ENCODE measurements around the gene SRRM5.
A peak's percentile ranks its signal among the peaks of the same experiment; 100 is the strongest.
"Not testable (repeated sequence)": the region's sequence is repeated elsewhere in the genome, so short reads cannot be mapped to it uniquely, and the experiment has no call there.

Gene SRRM5

DNA sequence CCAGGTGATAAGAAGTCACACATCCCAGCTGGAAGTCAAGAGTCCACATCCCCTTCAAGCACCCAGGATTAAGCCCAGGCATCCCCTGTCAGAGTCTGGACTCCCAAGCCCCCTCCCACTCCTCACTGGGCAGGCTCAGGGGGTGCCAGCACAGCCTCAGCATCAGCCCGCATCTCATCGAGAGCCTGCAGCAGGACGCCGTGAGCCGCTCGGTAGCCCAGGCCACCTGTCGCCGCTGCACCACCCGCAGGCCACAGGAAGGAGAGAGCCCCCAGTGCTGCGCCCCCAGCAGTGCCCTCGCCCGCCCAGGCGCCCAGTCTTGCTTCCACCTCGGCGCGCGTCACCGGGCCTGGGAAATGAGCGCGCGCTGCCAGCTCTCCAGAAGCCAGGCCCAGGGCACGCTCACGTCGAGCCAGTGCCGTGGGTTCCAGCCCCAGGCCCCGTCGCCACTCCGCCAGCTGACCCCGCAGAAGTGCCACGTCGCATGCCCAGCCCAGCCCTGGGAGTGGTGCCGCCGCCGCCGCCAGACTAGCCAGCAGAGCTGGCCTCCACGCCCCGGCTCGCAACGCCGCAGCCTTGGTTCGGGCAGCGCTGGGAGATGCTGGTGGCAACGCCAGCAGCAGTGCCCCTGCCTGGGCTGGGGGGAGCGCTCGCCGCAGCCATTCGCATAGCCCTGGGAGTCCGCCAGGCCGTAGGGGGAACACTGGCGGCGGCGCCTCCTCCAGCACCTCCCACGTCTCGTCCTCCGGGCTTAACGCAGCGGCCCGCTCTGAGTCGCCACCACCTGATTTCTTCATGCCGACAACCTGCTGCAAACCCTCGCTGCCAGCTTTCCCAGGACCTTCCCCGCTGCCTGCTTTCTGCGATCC, 19.8 kb upstream of the SRRM5 start:
- no peak for DNase-seq

- DNase-seq = no peak
Observed at GRCh38 chr19:43592800-43593350, 19.0 kb upstream of the SRRM5 start.

DNA sequence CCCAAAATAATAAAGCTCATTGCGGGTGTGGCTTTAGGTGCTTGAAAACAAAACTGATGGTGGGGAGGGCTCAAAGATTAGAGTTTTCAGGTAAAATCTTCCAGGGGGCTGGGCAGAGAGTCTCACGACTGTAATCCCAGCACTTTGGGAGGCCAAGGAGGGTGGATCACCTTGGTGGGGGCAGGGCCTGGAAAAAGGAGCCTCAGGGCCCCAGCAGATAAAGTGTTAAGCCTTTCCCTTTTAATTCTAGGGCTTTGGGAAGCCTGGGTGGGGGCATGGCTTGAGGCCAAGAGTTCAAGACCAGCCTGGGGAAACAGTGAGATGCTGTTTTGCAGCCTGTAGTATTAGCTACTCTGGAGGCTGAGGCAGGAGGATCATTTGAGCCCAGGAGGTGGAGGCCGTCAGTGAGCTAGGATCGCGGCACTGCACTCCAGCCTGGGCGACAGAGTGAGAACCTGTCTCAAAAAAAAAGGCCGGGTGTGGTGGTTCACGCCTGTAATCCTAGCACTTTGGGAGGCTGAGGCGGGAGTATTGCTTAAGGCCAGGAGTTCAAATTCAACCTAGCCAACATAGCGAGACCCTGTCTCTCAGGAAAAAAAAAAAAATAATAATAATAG, 17.7 kb upstream of the SRRM5 start:
- no peak for DNase-seq

GRCh38 chr19:43594710-43595604, 16.9 kb upstream of the SRRM5 start:
- peak; percentile 70 for DNase-seq

- DNase-seq = no peak
Observed at GRCh38 chr19:43595605-43595998, 16.3 kb upstream of the SRRM5 start.

DNA sequence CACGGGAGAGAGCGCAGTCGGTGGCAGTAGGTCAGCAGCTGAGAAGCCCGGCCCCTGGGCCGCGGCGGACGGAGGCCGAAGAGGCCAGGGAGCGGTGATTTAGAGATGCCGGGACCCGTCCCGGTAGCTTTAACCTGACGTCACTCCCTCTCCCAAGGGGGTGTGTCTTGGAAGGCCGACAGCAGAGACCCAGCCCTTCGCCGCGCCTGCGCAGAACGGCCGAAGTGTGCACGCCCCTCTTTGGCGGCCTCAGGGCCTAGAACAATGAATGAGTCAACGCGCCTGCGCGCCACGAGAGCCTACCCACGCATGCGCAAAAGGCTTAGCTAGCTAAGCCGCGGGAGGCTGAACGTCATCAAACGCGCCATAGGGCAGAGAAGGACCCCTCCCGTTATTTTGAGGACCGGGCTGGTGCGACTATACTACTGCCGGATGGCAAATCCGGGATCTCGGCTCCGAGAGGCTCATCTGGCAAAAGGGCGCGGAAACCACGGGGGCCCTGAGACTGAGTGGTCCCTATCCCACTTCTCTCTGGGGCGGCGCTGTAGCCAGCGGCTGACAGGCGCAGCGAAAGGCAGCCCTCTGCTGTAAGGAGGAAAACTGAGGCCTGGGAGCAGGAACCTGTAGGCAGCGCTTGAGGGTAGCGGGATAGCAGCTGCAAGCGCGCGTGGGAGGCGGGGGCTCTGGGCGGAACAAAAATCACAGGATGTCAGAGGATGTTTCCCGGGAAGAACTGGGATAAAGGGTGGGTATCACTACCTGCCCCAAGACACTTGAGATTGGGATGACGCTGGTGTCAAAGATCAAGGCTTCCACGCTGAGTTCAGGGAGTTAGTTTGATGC, 15.7 kb upstream of the SRRM5 start, which contains the start of the genes IRGQ and ZNF576:
IRGQ (minus strand) TSS at position 136 of the 843 bp plus-strand sequence. CDS start 796 bp downstream, outside the sequence.
ZNF576 (plus strand) TSS at position 597 of the 843 bp plus-strand sequence. CDS start 514 bp downstream, outside the sequence.
- DNase-seq = peak; percentile 100

DNA sequence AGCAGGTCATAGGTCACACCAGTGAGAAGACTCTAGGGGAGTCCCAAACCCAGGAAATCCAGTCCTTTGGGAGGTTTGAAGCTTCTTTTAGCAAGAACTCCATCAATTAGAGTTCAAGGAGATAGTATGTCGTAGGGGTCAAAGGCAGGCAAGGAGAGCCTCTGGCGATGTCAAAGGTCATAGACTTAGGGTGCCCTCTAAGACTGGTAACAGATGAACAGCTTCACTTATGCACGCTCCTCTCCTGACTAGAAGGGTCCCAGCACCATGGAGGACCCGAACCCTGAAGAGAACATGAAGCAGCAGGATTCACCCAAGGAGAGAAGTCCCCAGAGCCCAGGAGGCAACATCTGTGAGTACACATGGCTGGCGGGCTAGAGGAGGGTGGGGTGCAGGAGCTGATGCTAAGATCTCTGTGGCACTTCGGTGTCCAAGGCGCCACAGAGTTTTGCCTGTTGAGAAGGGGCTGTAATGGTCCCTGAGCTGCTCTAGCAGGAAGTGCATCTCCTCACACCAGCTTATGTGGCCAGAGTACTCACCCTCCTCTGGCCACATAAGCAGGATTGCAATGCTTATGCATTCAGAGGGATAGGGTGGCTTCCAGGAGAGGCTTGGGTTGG, 14.9 kb upstream of the SRRM5 start:
- no peak for DNase-seq

- peak; percentile 26 for DNase-seq
Observed at GRCh38 chr19:43597876-43598275, 14.0 kb upstream of the SRRM5 start.

DNA sequence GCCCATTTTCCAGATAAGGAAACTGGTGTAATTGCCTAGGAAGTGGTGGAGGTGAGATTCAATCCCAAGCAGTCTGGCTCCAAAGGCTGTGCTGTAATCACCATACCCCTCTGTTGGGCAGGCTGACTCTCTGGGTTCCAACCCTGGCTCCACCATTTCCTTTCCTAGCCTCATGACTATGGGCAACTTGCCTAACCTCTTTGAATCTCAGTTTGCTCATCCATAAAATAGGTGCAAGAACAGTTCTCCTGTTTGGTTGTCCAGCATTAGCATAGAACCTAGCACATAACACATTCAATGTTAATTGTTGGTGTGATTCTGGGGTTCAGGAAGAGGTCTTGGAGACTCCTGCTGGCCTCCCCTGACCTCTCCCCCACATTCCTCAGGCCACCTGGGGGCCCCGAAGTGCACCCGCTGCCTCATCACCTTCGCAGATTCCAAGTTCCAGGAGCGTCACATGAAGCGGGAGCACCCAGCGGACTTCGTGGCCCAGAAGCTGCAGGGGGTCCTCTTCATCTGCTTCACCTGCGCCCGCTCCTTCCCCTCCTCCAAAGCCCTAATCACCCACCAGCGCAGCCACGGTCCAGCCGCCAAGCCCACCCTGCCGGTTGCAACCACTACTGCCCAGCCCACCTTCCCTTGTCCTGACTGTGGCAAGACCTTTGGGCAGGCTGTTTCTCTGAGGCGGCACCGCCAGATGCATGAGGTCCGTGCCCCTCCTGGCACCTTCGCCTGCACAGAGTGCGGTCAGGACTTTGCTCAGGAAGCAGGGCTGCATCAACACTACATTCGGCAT, 13.2 kb upstream of the SRRM5 start:
- no peak for DNase-seq

GRCh38 chr19:43599635-43600295, 12.1 kb upstream of the SRRM5 start:
- DNase-seq = no peak

- DNase-seq = not testable (repeated sequence)
Observed at GRCh38 chr19:43600326-43600725, 11.6 kb upstream of the SRRM5 start.

GRCh38 chr19:43605875-43606568, 5.9 kb upstream of the SRRM5 start:
- no peak for DNase-seq

- no peak for DNase-seq
Observed at GRCh38 chr19:43606569-43607229, 5.2 kb upstream of the SRRM5 start.

- no peak for DNase-seq
Observed at GRCh38 chr19:43607238-43608205, 4.4 kb upstream of the SRRM5 start.

- DNase-seq = no peak
Observed at GRCh38 chr19:43609872-43610271, 2.0 kb upstream of the SRRM5 start.

DNA sequence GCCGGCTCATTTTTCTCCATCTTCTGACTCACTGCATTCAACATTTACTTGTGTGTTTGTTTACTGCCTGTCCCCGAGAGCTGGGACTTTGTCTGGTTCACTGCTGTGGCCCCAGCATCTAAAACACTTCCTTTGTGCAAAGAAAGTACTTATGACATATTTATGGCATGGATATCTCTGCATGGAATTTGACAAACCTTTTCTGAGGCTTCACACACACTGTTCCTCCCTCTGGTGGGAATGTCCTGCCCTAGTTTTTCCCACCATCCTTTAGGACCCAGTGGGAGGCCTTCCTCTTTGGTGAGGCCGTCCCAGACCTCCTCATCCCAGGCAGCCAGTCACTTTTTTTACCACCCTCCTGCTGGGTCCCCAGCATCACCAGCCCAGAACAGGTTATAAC, 1.4 kb upstream of the SRRM5 start:
- DNase-seq = no peak

GRCh38 chr19:43612374-43612773, 486 bp downstream of the SRRM5 start:
- no peak for DNase-seq
